Measurements from ENCODE around the gene DLST.

DLST gene

GRCh38 chr14:74951443-74952179 is 69.9 kb downstream of the DLST start:
- TF ChIP-seq GATA3 (IDR thresholded peaks at IDR 0.05; ENCODE audit: low read depth, low read length) = no peak
- no peak for TF ChIP-seq GATA2 (IDR thresholded peaks at IDR 0.05; ENCODE audit: low read depth, low read length)

DNA sequence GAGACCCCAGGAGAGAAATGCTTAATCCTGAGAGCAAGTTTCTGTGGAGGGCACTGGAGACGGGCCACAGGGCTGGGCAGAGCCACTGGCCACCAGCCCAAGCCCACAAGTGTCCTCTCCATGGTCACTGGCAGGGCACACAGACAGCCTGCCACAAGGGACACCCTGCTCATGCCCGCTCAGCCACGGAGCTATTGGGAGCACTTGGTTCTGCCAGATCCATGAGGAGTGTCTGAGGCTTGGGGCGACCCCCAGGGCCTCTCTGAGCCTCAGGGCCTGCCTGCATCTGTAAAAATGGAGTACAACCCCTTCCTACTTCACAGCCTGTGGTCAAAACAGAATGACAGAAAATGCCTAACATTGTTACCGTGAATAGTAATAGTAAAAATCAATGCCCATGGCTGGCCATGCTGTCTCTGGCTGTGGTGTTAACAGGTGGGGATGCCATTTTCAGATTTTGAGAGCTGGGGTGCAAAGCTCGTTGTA is 70.5 kb downstream of the DLST start:
- TF ChIP-seq GATA3 (IDR thresholded peaks at IDR 0.05; ENCODE audit: low read depth, low read length) = no peak
- TF ChIP-seq GATA2 (IDR thresholded peaks at IDR 0.05; ENCODE audit: low read depth, low read length) = no peak

GRCh38 chr14:74952697-74953484 is 71.2 kb downstream of the DLST start:
- TF ChIP-seq GATA3 (IDR thresholded peaks at IDR 0.05; ENCODE audit: low read depth, low read length) = no peak
- TF ChIP-seq GATA2 (IDR thresholded peaks at IDR 0.05; ENCODE audit: low read depth, low read length) = no peak

Data from SH-SY5Y (cell line).